GM12878 (cell line): ENCODE data around the gene AGAP1. TPM values are rescaled to one million over a fixed set of nuclear protein-coding genes. Genes with fewer than 3 reads are reported as not detected.

ENCODE experiments used
- ATAC-seq: fragments of 200-7000 bp; cut with Tn5 transposase; 3 replicates; pipeline ENCODE4 v1.9.1; 2020; ENCODE audit warnings: mild to moderate bottlenecking, moderate library complexity
- BruUV-seq: library from RNA; stranded (reverse); fragments of 400-500 nt; replicated peaks from 2 replicates; lab custom pipeline; 2021; lab: Mats Ljungman, UMichigan
- CTCF ChIA-PET: fragments of 300-600 bp; sonication (Branson Sonifier 250); formaldehyde crosslinking; extraction: SDS; loops from one replicate; lab custom pipeline; 2021; ENCODE audit warnings: inconsistent platforms; lab: Yijun Ruan, JAX
- POLR2A ChIA-PET: fragments of 350-600 bp; formaldehyde crosslinking; extraction: SDS; loops from one replicate; lab custom pipeline; 2021; ENCODE audit warnings: inconsistent platforms; lab: Charles Lee
- RAD21 ChIA-PET: fragments of 300-600 bp; sonication (Branson Sonifier 250); formaldehyde crosslinking; loops from one replicate; lab custom pipeline; 2023; ENCODE audit warnings: antibody characterized with exemption; ENCODE audit not compliant: unreplicated experiment; lab: Charles Lee
- SMC1A ChIA-PET: fragments of 300-600 bp; sonication (Branson Sonifier 250); formaldehyde crosslinking; loops from one replicate; lab custom pipeline; 2023; ENCODE audit not compliant: unreplicated experiment, uncharacterized antibody; lab: Charles Lee
- DNase-seq: peaks from one replicate; pipeline ENCODE4 v3.0.0-alpha.2; 2011; ENCODE audit warnings: low read depth, low spot score
- FAIRE-seq: peaks from 3 replicates; lab custom pipeline; 2011; peaks lifted over from hg19 to GRCh38; lab: Jason Lieb, UNC
- H2AFZ ChIP-seq: 2 replicates; pipeline ENCODE4 v1.6.0; 2011; ENCODE audit warnings: low read depth, low read length, control low read depth; ENCODE audit not compliant: control insufficient read depth
- H3K27ac ChIP-seq: 2 replicates; pipeline ENCODE4 v1.5.1; 2011; ENCODE audit warnings: control low read depth; ENCODE audit not compliant: control insufficient read depth, insufficient read depth
- H3K27me3 ChIP-seq, 2 experiments: replicated peaks in 1 of 2; 2 replicates each; pipeline versions ENCODE4 v1.6.0 to v1.6.1; 2011; ENCODE audit warnings: low read length in 1 of 2; ENCODE audit not compliant: control insufficient read depth in 2 of 2, insufficient read depth in 2 of 2
- H3K36me3 ChIP-seq, 2 experiments: 2 replicates each; pipeline ENCODE4 v1.5.1; 2011; ENCODE audit warnings: low read length in 1 of 2; ENCODE audit not compliant: control insufficient read depth in 2 of 2, insufficient read depth in 2 of 2
- H3K4me1 ChIP-seq: 2 replicates; pipeline ENCODE4 v1.6.1; 2011; ENCODE audit warnings: mild to moderate bottlenecking, low read length, moderate library complexity, mixed read lengths; ENCODE audit not compliant: control insufficient read depth, insufficient read depth
- H3K4me2 ChIP-seq: 2 replicates; pipeline ENCODE4 v1.6.0; 2011; ENCODE audit warnings: control low read depth; ENCODE audit not compliant: control insufficient read depth, insufficient read depth
- H3K4me3 ChIP-seq: fragments of 200-600 bp; sonication (generic); 2 replicates; pipeline ENCODE4 v1.5.1; 2016
- H3K79me2 ChIP-seq: 2 replicates; pipeline ENCODE4 v1.6.0; 2011; ENCODE audit warnings: low read length; ENCODE audit not compliant: control insufficient read depth, insufficient read depth
- H3K9ac ChIP-seq: 2 replicates; pipeline ENCODE4 v1.8.0; 2011; ENCODE audit warnings: low read length, control low read depth, mixed read lengths; ENCODE audit not compliant: control insufficient read depth, insufficient read depth
- H3K9me3 ChIP-seq: replicated peaks from 3 replicates; pipeline ENCODE4 v1.5.1; 2011; ENCODE audit warnings: mild to moderate bottlenecking, low read length; ENCODE audit not compliant: control insufficient read depth, insufficient read depth
- H4K20me1 ChIP-seq: 2 replicates; pipeline ENCODE4 v1.6.0; 2011; ENCODE audit not compliant: control insufficient read depth, insufficient read depth
- BRCA1 ChIP-seq: IDR thresholded peaks from 2 replicates; pipeline ENCODE4 v1.6.1; 2011; ENCODE audit warnings: low read depth, low read length, improper control_type of control experiment
- CBFB ChIP-seq: IDR thresholded peaks from 2 replicates; pipeline ENCODE4 v1.6.1; 2016; ENCODE audit warnings: antibody characterized with exemption, low read depth
- CBX3 ChIP-seq: fragments of 200-600 bp; sonication (generic); IDR thresholded peaks from 2 replicates; pipeline ENCODE4 v1.6.1; 2016; ENCODE audit warnings: low read depth, borderline replicate concordance
- CEBPB ChIP-seq, 2 experiments: fragments of 150-350 bp in 1 of 2; IDR thresholded peaks; 2 replicates each; pipeline ENCODE4 v1.6.1; 2012 to 2014; ENCODE audit warnings: low read depth in 2 of 2, low read length in 2 of 2, borderline replicate concordance in 1 of 2, inconsistent platforms in 1 of 2
- IKZF2 ChIP-seq, 2 experiments: fragments of 450-650 bp; IDR thresholded peaks; 2 replicates each; pipeline ENCODE4 v1.6.1; 2017; ENCODE audit warnings: mild to moderate bottlenecking in 2 of 2, moderate library complexity in 2 of 2
- JUND ChIP-seq: IDR thresholded peaks from 2 replicates; pipeline ENCODE4 v1.6.1; 2012; ENCODE audit warnings: low read depth, mild to moderate bottlenecking, low read length, improper control_type of control experiment, moderate library complexity
- MEF2A ChIP-seq: IDR thresholded peaks from 2 replicates; pipeline ENCODE4 v1.6.1; 2011; ENCODE audit warnings: low read depth, mild to moderate bottlenecking, low read length, moderate library complexity; ENCODE audit not compliant: insufficient read depth
- NBN ChIP-seq: fragments of 450-650 bp; IDR thresholded peaks from 2 replicates; pipeline ENCODE4 v1.6.1; 2016
- POLR2AphosphoS2 ChIP-seq: IDR thresholded peaks from 2 replicates; pipeline ENCODE4 v1.6.1; 2011; ENCODE audit warnings: low read depth, mild to moderate bottlenecking, low read length, improper control_type of control experiment, moderate library complexity
- POLR2AphosphoS5 ChIP-seq: IDR thresholded peaks from 2 replicates; pipeline ENCODE4 v1.6.1; 2011; ENCODE audit warnings: mild to moderate bottlenecking, low read length, inconsistent platforms
- RAD21 ChIP-seq: IDR thresholded peaks from 2 replicates; pipeline ENCODE4 v1.6.1; 2011; ENCODE audit warnings: mild to moderate bottlenecking, low read depth, low read length, moderate library complexity; ENCODE audit not compliant: insufficient read depth
- STAT3 ChIP-seq: IDR thresholded peaks from 2 replicates; pipeline ENCODE4 v1.6.1; 2011; ENCODE audit warnings: low read depth, low read length, improper control_type of control experiment
- TAF1 ChIP-seq: IDR thresholded peaks from 2 replicates; pipeline ENCODE4 v1.6.1; 2011; ENCODE audit warnings: mild to moderate bottlenecking, low read depth, low read length, borderline replicate concordance
- TARDBP ChIP-seq: IDR thresholded peaks from 2 replicates; pipeline ENCODE4 v1.6.1; 2016; ENCODE audit warnings: borderline replicate concordance
- WGBS: methylation state at CpG from one replicate; pipeline ENCODE4 v1.1.6; 2016; ENCODE audit warnings: low lambda C conversion rate; ENCODE audit not compliant: insufficient replicate concordance, insufficient coverage; ENCODE audit errors: missing lambda C conversion rate; 5-methylcytosine and 5-hydroxymethylcytosine counted together
- in situ Hi-C: fragments of 300-500 bp; cut with MboI; formaldehyde crosslinking; loops from 9 replicates; pipeline ENCODE4 v1.14.3; 2018; ENCODE audit warnings: mixed read lengths
- intact Hi-C: fragments of 100-400 bp; cut with micrococcal nuclease; formaldehyde crosslinking; loops from one replicate; pipeline ENCODE4 v1.14.2; 2022; ENCODE audit not compliant: unreplicated experiment
- polyA plus RNA-seq, 11 experiments: library from polyadenylated mRNA; depleted of rRNA in 4 of 11; unstranded in 6 of 11; stranded (reverse) in 5 of 11; fragments of >200 nt; fragmentation: Nextera tagmentation in 4 of 11; fragmentation: Illumina TruSeq in 1 of 11; extraction: Ambion mirVana in 4 of 11; extraction: Trizol in 1 of 11; gene quantifications; 1 replicate in 1 of 11; 2 replicates in 10 of 11; pipeline versions ENCODE4 v1.2.1 to v1.2.3, GENCODE V29; 2011 to 2016; ENCODE audit warnings: inconsistent platforms in 2 of 11, missing spikeins in 2 of 11, low read depth in 1 of 11
- total RNA-seq, 4 experiments: library from RNA; depleted of rRNA in 3 of 4; stranded (reverse); fragments of >200 nt in 3 of 4; fragmentation: Illumina TruSeq in 1 of 4; extraction: Trizol in 1 of 4; gene quantifications; 2 replicates each; pipeline versions ENCODE4 v1.2.1 to v1.2.3, GENCODE V29; 2013 to 2021
- TF ChIP-seq, protein P1 (sequence below): IDR thresholded peaks from 2 replicates; pipeline ENCODE4 v1.6.1; 2012; ENCODE audit warnings: low read length, inconsistent platforms
- TF ChIP-seq, protein P2 (sequence below): IDR thresholded peaks from 2 replicates; pipeline ENCODE4 v1.6.1; 2012; ENCODE audit warnings: mild to moderate bottlenecking, low read depth, low read length

Gene AGAP1
- total and polyA plus RNA-seq, 10 of the 15 experiments (the other 5 are each of a cell fraction or from before 2014, with no cell fraction given): 0.05 to 0.15 (median 0.06) TPM; not detected in 7

DNA sequence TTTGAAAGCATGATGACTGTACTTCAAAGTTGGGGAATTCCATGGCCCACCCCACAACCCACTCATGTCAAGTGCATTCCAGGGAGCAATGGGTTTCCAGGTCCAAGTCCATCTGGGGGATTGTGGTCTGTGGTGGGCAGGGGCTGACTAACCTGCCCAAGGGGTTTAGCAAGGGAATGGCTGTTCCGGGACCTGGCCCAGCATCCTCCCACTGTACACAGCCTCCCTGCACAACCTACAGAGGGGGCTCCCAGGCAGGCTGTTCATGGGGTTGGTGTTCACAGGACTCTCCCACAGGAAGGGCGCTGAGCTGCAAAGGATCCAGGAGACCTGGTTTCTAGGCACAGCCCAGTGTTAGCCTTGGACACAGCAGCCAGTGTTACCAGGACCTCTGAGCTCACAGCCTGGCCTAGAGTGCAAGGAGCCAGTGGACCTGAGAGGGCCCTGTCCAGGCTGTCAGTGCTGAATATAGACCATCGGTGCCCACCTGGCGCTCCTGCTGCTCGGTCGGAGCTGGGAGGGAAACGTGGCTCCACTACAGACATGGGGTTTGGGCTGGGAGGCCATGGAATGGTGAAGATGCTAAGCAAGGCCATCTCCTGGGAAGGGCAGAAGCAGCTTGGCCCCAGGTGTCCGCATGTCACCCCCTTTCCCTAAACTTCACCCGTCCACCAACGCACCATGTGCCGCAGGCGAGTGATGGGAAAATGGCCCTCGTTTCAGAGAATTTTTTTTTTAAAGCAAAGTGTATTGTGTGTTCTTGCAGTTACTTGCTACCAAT lies 357.1 kb downstream of the AGAP1 start:
- in situ Hi-C loops (no loop called here), intact Hi-C loops (no loop called here)
- no peak overlapping the region for H3K27ac ChIP-seq
- ATAC-seq: no peak
- H3K4me3 ChIP-seq: no peak overlapping the region
- no peaks in the 10 kb centered on the region for H3K27me3 ChIP-seq
- WGBS: 54% methylated on average over 13 of the region's 13 CpGs
- no peak overlapping the region for H3K4me2 ChIP-seq
- H3K79me2 ChIP-seq: no peaks in the 10 kb centered on the region
- no peak overlapping the region for H3K9ac ChIP-seq
- H3K36me3 ChIP-seq: no peaks in the 10 kb centered on the region
- BruUV-seq: no TSS peak
- no peak for TF ChIP-seq POLR2AphosphoS5
- TF ChIP-seq, protein P1, sequence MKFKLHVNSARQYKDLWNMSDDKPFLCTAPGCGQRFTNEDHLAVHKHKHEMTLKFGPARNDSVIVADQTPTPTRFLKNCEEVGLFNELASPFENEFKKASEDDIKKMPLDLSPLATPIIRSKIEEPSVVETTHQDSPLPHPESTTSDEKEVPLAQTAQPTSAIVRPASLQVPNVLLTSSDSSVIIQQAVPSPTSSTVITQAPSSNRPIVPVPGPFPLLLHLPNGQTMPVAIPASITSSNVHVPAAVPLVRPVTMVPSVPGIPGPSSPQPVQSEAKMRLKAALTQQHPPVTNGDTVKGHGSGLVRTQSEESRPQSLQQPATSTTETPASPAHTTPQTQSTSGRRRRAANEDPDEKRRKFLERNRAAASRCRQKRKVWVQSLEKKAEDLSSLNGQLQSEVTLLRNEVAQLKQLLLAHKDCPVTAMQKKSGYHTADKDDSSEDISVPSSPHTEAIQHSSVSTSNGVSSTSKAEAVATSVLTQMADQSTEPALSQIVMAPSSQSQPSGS: no peak
- no peak for TF ChIP-seq STAT3
- no peak for TF ChIP-seq TARDBP
- no peak for TF ChIP-seq TAF1
- TF ChIP-seq BRCA1: no peak
- no peak for TF ChIP-seq MEF2A
- TF ChIP-seq CBX3: no peak
- no peak for TF ChIP-seq CEBPB (IDR thresholded peaks at IDR 0.05; ENCODE audit: borderline replicate concordance in 1 of 2, low read depth in 2 of 2, low read length in 2 of 2)
- TF ChIP-seq JUND: no peak
- no peak for TF ChIP-seq NBN
- TF ChIP-seq RAD21: no peak
- TF ChIP-seq POLR2AphosphoS2: no peak
- TF ChIP-seq, protein P2, sequence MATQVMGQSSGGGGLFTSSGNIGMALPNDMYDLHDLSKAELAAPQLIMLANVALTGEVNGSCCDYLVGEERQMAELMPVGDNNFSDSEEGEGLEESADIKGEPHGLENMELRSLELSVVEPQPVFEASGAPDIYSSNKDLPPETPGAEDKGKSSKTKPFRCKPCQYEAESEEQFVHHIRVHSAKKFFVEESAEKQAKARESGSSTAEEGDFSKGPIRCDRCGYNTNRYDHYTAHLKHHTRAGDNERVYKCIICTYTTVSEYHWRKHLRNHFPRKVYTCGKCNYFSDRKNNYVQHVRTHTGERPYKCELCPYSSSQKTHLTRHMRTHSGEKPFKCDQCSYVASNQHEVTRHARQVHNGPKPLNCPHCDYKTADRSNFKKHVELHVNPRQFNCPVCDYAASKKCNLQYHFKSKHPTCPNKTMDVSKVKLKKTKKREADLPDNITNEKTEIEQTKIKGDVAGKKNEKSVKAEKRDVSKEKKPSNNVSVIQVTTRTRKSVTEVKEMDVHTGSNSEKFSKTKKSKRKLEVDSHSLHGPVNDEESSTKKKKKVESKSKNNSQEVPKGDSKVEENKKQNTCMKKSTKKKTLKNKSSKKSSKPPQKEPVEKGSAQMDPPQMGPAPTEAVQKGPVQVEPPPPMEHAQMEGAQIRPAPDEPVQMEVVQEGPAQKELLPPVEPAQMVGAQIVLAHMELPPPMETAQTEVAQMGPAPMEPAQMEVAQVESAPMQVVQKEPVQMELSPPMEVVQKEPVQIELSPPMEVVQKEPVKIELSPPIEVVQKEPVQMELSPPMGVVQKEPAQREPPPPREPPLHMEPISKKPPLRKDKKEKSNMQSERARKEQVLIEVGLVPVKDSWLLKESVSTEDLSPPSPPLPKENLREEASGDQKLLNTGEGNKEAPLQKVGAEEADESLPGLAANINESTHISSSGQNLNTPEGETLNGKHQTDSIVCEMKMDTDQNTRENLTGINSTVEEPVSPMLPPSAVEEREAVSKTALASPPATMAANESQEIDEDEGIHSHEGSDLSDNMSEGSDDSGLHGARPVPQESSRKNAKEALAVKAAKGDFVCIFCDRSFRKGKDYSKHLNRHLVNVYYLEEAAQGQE: no peak; the same call in 1 of the 2 replicates
- no peak for TF ChIP-seq CBFB
- TF ChIP-seq IKZF2 (IDR thresholded peaks at IDR 0.05): no peak
- H3K4me1 ChIP-seq: no peaks in the 10 kb centered on the region
- SMC1A ChIA-PET: no interaction called here
- DNase-seq: no peak
- H3K9me3 ChIP-seq: no peaks in the 10 kb centered on the region
- RAD21 ChIA-PET: no interaction called here
- H4K20me1 ChIP-seq: no peaks in the 10 kb centered on the region
- H2AFZ ChIP-seq: no peak overlapping the region
- no peak for FAIRE-seq
- CTCF ChIA-PET: no interaction called here
- POLR2A ChIA-PET: no interaction called here
